ENCODE results near the gene SEC14L1. TPM values are rescaled to one million over a fixed set of nuclear protein-coding genes. Genes with fewer than 3 reads are reported as not detected.
"Not testable (repeated sequence)": the region's sequence is repeated elsewhere in the genome, so short reads cannot be mapped to it uniquely, and the experiment has no call there.

Gene SEC14L1
- total RNA-seq, 1 experiment from 2014 or later, result 58.6 TPM

GRCh38 chr17:77109764-77110359 is 30.9 kb upstream of the SEC14L1 start:
- Histone ChIP-seq H4K91ac (ENCODE audit: insufficient read length, low read depth, low read length) (no peak overlapping the region), H3K4me2 (ENCODE audit: insufficient read depth, insufficient read length, low read length) (no peak overlapping the region), H2BK5ac (ENCODE audit: insufficient read length, low read length) (no peak overlapping the region), H2BK120ac (ENCODE audit: low read depth, low read length, poor library complexity, severe bottlenecking) (no peak overlapping the region), H3K4me1 (ENCODE audit: insufficient read depth, low read length) (no peaks in the 10 kb centered on the region; the same call in 1 of the 2 replicates), H3K27me3 (ENCODE audit: insufficient read depth, low read length) (no peaks in the 10 kb centered on the region), H3K23ac (ENCODE audit: insufficient read length, low read depth, low read length) (no peak overlapping the region), H3K56ac (ENCODE audit: insufficient read length, low read depth, low read length) (no peak overlapping the region), H4K20me1 (ENCODE audit: control insufficient read depth, insufficient read depth, insufficient read length) (no peaks in the 10 kb centered on the region), H2BK20ac (ENCODE audit: low read depth, low read length, poor library complexity, severe bottlenecking) (no peak overlapping the region), H2AK5ac (ENCODE audit: insufficient read length, low read length) (no peak overlapping the region), H4K5ac (ENCODE audit: insufficient read length, low read depth, low read length) (no peak overlapping the region), H3K79me1 (ENCODE audit: insufficient read depth, low read depth, low read length, poor library complexity, severe bottlenecking) (no peaks in the 10 kb centered on the region), H2AFZ (ENCODE audit: low read length) (no peak overlapping the region), H3K27ac (ENCODE audit: insufficient read length, low read depth, low read length) (peak overlapping the region; percentile 79), H2BK12ac (ENCODE audit: insufficient read length, low read depth, low read length) (no peak overlapping the region), H3T11ph (ENCODE audit: low read length) (no peak overlapping the region), H3K14ac (ENCODE audit: insufficient read depth, low read length) (no peak overlapping the region), H2BK15ac (ENCODE audit: low read depth, low read length) (no peak overlapping the region), H3K9ac (ENCODE audit: extremely low read depth, insufficient read length, low read length) (no peak overlapping the region), H4K8ac (replicated peaks; ENCODE audit: insufficient read length, low read depth, low read length) (no peak overlapping the region), H3K9me3 (ENCODE audit: control insufficient read depth, low read depth, low read length) (no peaks in the 10 kb centered on the region), H3K18ac (ENCODE audit: insufficient read length, low read depth, low read length) (no peak overlapping the region), H3K79me2 (ENCODE audit: insufficient read depth, low read length) (no peaks in the 10 kb centered on the region), H3K23me2 (ENCODE audit: insufficient read length, low read depth, low read length, poor library complexity, severe bottlenecking) (no peaks in the 10 kb centered on the region), H3K4ac (ENCODE audit: low read depth, low read length) (no peak overlapping the region)
- no peaks in the 10 kb centered on the region; a peak in 2 of 5 replicates for H3K9me3 Mint-ChIP-seq
- no peaks in the 10 kb centered on the region for H3K27me3 Mint-ChIP-seq (ENCODE audit: low read depth)
- DNase-seq, result no peak
- TF ChIP-seq CTCF (conservative IDR thresholded peaks at IDR 0.05), result no peak
- H3K4me1 Mint-ChIP-seq, result peaks cover 30 to 32% of the 10 kb centered on the region in 2 experiments
- no CpG with 5 or more reads among the region's 7 CpGs for WGBS (ENCODE audit: extremely low coverage, insufficient read length, low lambda C conversion rate)
- no peak overlapping the region for H3K4me3 Mint-ChIP-seq
- H3K27ac Mint-ChIP-seq, result peak overlapping the region; percentile 56 to 84 (median 71); a peak in 6 of 7 replicates
- H3K36me3 Mint-ChIP-seq (ENCODE audit: insufficient read depth in 1 of 3, low read depth in 3 of 3), result no peaks in the 10 kb centered on the region; a peak in 1 of 7 replicates

GRCh38 chr17:77111165-77111933 is 29.4 kb upstream of the SEC14L1 start:
- not testable (repeated sequence) for H3K27me3 Mint-ChIP-seq (ENCODE audit: low read depth); H3K4me1 ChIP-seq (ENCODE audit: insufficient read depth, low read length); H3K27ac ChIP-seq (ENCODE audit: insufficient read length, low read depth, low read length); H2BK15ac ChIP-seq (ENCODE audit: low read depth, low read length); H3K56ac ChIP-seq (ENCODE audit: insufficient read length, low read depth, low read length); H3K18ac ChIP-seq (ENCODE audit: insufficient read length, low read depth, low read length); H3K79me2 ChIP-seq (ENCODE audit: insufficient read depth, low read length); H4K8ac ChIP-seq (replicated peaks; ENCODE audit: insufficient read length, low read depth, low read length); H3K4me2 ChIP-seq (ENCODE audit: insufficient read depth, insufficient read length, low read length); H2BK5ac ChIP-seq (ENCODE audit: insufficient read length, low read length); H2BK120ac ChIP-seq (ENCODE audit: low read depth, low read length, poor library complexity, severe bottlenecking); H3T11ph ChIP-seq (ENCODE audit: low read length); H4K20me1 ChIP-seq (ENCODE audit: control insufficient read depth, insufficient read depth, insufficient read length); H3K9me3 Mint-ChIP-seq; H3K36me3 Mint-ChIP-seq (ENCODE audit: insufficient read depth in 1 of 3, low read depth in 3 of 3); H3K4ac ChIP-seq (ENCODE audit: low read depth, low read length); H4K5ac ChIP-seq (ENCODE audit: insufficient read length, low read depth, low read length); H3K79me1 ChIP-seq (ENCODE audit: insufficient read depth, low read depth, low read length, poor library complexity, severe bottlenecking); H4K91ac ChIP-seq (ENCODE audit: insufficient read length, low read depth, low read length); H3K23ac ChIP-seq (ENCODE audit: insufficient read length, low read depth, low read length); H3K27me3 ChIP-seq (ENCODE audit: insufficient read depth, low read length); H3K14ac ChIP-seq (ENCODE audit: insufficient read depth, low read length); H3K9ac ChIP-seq (ENCODE audit: extremely low read depth, insufficient read length, low read length); H3K23me2 ChIP-seq (ENCODE audit: insufficient read length, low read depth, low read length, poor library complexity, severe bottlenecking); H2BK12ac ChIP-seq (ENCODE audit: insufficient read length, low read depth, low read length); H3K9me3 ChIP-seq (ENCODE audit: control insufficient read depth, low read depth, low read length); DNase-seq; H2BK20ac ChIP-seq (ENCODE audit: low read depth, low read length, poor library complexity, severe bottlenecking); H2AFZ ChIP-seq (ENCODE audit: low read length); H2AK5ac ChIP-seq (ENCODE audit: insufficient read length, low read length); H3K4me3 Mint-ChIP-seq
- H3K27ac Mint-ChIP-seq, result peak overlapping the region in 1 of 3 experiments; percentile 57; a peak in 2 of 7 replicates
- 100% methylated on average over 1 of the region's 11 CpGs for WGBS (ENCODE audit: extremely low coverage, insufficient read length, low lambda C conversion rate)
- peaks cover 22 to 23% of the 10 kb centered on the region in 2 experiments for H3K4me1 Mint-ChIP-seq
